K562 (cell line): ENCODE measurements around the gene GNG7. TPM values are rescaled to one million over a fixed set of nuclear protein-coding genes. Genes with fewer than 3 reads are reported as not detected.

ENCODE experiments used
- ATAC-seq: fragments of 200-7000 bp; cut with Tn5 transposase; 3 replicates; pipeline ENCODE4 v1.9.1; 2020; ENCODE audit warnings: moderate library complexity
- BruUV-seq: library from RNA; stranded (reverse); fragments of 400-500 nt; replicated peaks from 2 replicates; lab custom pipeline; 2021; lab: Mats Ljungman, UMichigan
- CTCF ChIA-PET: fragments of 300-600 bp; formaldehyde crosslinking; extraction: SDS; loops from one replicate; lab custom pipeline; 2021; ENCODE audit warnings: low intra/inter-chr PET ratio; lab: Yijun Ruan, JAX
- POLR2A ChIA-PET: fragments of 300-600, 350-650 bp; sonication (Branson Sonifier 250); formaldehyde crosslinking; extraction: SDS; loops from one replicate; lab custom pipeline; 2021; ENCODE audit warnings: antibody characterized with exemption, inconsistent platforms; lab: Yijun Ruan, JAX
- DNase-seq, 4 experiments: peaks; one replicate each; pipeline versions ENCODE4 v3.0.0 to v3.0.0-alpha.2; 2011 to 2018; ENCODE audit warnings: low spot score in 3 of 4, mixed read lengths in 3 of 4; ENCODE audit errors: extremely low read depth in 1 of 4
- FAIRE-seq: peaks from 2 replicates; lab custom pipeline; 2011; peaks lifted over from hg19 to GRCh38; lab: Jason Lieb, UNC
- H2AFZ ChIP-seq: 2 replicates; pipeline ENCODE4 v1.6.0; 2011; ENCODE audit warnings: low read depth, low read length, control low read depth, inconsistent platforms
- H3K27ac ChIP-seq: fragments of 200-600 bp; 3 replicates; pipeline ENCODE4 v1.8.0; 2011; ENCODE audit warnings: low read depth, mild to moderate bottlenecking, control low read depth, inconsistent platforms, low read length, moderate library complexity, mixed read lengths; ENCODE audit errors: extremely low read depth
- H3K27me3 ChIP-seq, 2 experiments: fragments of 300-600 bp in 1 of 2; 2 replicates in 1 of 2; 3 replicates in 1 of 2; pipeline versions ENCODE4 v1.6.0 to v1.8.0; 2011; ENCODE audit warnings: inconsistent platforms in 2 of 2, low read length in 2 of 2, mild to moderate bottlenecking in 1 of 2, mixed read lengths in 1 of 2, moderate library complexity in 1 of 2; ENCODE audit not compliant: control insufficient read depth in 2 of 2, insufficient read depth in 2 of 2
- H3K36me3 ChIP-seq: fragments of 300-600 bp; 3 replicates; pipeline ENCODE4 v1.8.0; 2011; ENCODE audit warnings: mild to moderate bottlenecking, low read length, inconsistent platforms; ENCODE audit not compliant: control insufficient read depth, insufficient read depth
- H3K4me1 ChIP-seq, 2 experiments: fragments of 200-600 bp in 1 of 2; replicated peaks in 1 of 2; 2 replicates in 1 of 2; 3 replicates in 1 of 2; pipeline versions ENCODE4 v1.5.1 to v1.8.0; 2011; ENCODE audit warnings: inconsistent platforms in 2 of 2, low read length in 2 of 2, mild to moderate bottlenecking in 1 of 2, mixed read lengths in 1 of 2, moderate library complexity in 1 of 2; ENCODE audit not compliant: control insufficient read depth in 2 of 2, insufficient read depth in 2 of 2
- H3K4me2 ChIP-seq: 2 replicates; pipeline ENCODE4 v1.6.1; 2011; ENCODE audit warnings: low read length, control low read depth, inconsistent platforms, mixed read lengths; ENCODE audit not compliant: insufficient read depth
- H3K4me3 ChIP-seq: fragments of 200-600 bp; sonication (generic), shearing (Covaris generic); 2 replicates; pipeline ENCODE4 v1.5.1; 2016; ENCODE audit warnings: control low read depth, inconsistent platforms
- H3K79me2 ChIP-seq: fragments of 200-600 bp; 3 replicates; pipeline ENCODE4 v1.8.0; 2011; ENCODE audit warnings: low read length, inconsistent platforms; ENCODE audit not compliant: control insufficient read depth, insufficient read depth
- H3K9ac ChIP-seq, 2 experiments: 2 replicates each; pipeline versions ENCODE4 v1.6.0 to v1.6.1; 2011; ENCODE audit warnings: low read depth in 2 of 2, low read length in 2 of 2, control low read depth in 1 of 2, inconsistent platforms in 1 of 2, mild to moderate bottlenecking in 1 of 2, mixed read lengths in 1 of 2; ENCODE audit not compliant: insufficient read depth in 1 of 2
- H3K9me1 ChIP-seq: one replicate; pipeline ENCODE4 v1.6.0; 2011; ENCODE audit warnings: inconsistent platforms, mild to moderate bottlenecking, low read length, moderate library complexity; ENCODE audit not compliant: control insufficient read depth, insufficient read depth
- H3K9me3 ChIP-seq: replicated peaks from 2 replicates; pipeline ENCODE4 v1.5.1; 2011; ENCODE audit warnings: low read depth, low read length, inconsistent platforms; ENCODE audit not compliant: control insufficient read depth, insufficient read depth
- H4K20me1 ChIP-seq: replicated peaks from 2 replicates; pipeline ENCODE4 v1.6.1; 2011; ENCODE audit warnings: low read length, inconsistent platforms, mixed read lengths; ENCODE audit not compliant: control insufficient read depth, insufficient read depth
- ADNP ChIP-seq: fragments of 200-800 bp; sonication (Bioruptor generic); IDR thresholded peaks from 2 replicates; pipeline ENCODE4 v1.6.1; 2016; ENCODE audit warnings: missing genetic modification characterization, missing compliant biosample characterization
- ATF1 ChIP-seq, 2 experiments: fragments of 450-650 bp in 1 of 2; IDR thresholded peaks; 2 replicates each; pipeline ENCODE4 v1.6.1; 2016; ENCODE audit warnings: missing compliant biosample characterization in 1 of 2, missing genetic modification characterization in 1 of 2
- ATF7 ChIP-seq: fragments of 450-650 bp; IDR thresholded peaks from 2 replicates; pipeline ENCODE4 v1.7.1; 2014; ENCODE audit warnings: mild to moderate bottlenecking, moderate library complexity
- BCOR ChIP-seq: fragments of 450-650 bp; IDR thresholded peaks from 2 replicates; pipeline ENCODE4 v1.6.1; 2016
- CCNT2 ChIP-seq: IDR thresholded peaks from 2 replicates; pipeline ENCODE4 v1.6.1; 2011; ENCODE audit warnings: borderline replicate concordance, low read depth, mild to moderate bottlenecking, moderate library complexity, mixed read lengths, low read length; ENCODE audit not compliant: insufficient read length; ENCODE audit errors: extremely low read depth
- HMGN3 ChIP-seq: IDR thresholded peaks from 2 replicates; pipeline ENCODE4 v1.6.1; 2011; ENCODE audit warnings: borderline replicate concordance, low read depth, mild to moderate bottlenecking, mixed read lengths, low read length; ENCODE audit not compliant: insufficient read length; ENCODE audit errors: extremely low read depth
- HNRNPLL ChIP-seq: fragments of 200-400 bp; formaldehyde crosslinking; IDR thresholded peaks from 2 replicates; pipeline ENCODE4 v1.6.1; 2017; ENCODE audit warnings: low read length, low read depth, mild to moderate bottlenecking; ENCODE audit not compliant: poor library complexity, severe bottlenecking
- IFI16 ChIP-seq: fragments of 250-450 bp; sonication (Bioruptor Pico); IDR thresholded peaks from 2 replicates; pipeline ENCODE4 v2.1.2; 2022; ENCODE audit warnings: mild to moderate bottlenecking, inconsistent platforms
- MEF2D ChIP-seq: conservative IDR thresholded peaks from 2 replicates; pipeline ENCODE4 v1.6.1; 2016; ENCODE audit warnings: low read depth, missing genetic modification characterization, missing compliant biosample characterization
- POLR2AphosphoS5 ChIP-seq: IDR thresholded peaks from 2 replicates; pipeline ENCODE4 v1.6.1; 2011; ENCODE audit warnings: mild to moderate bottlenecking, low read depth, low read length, moderate library complexity; ENCODE audit not compliant: control insufficient read depth, insufficient read depth
- RB1 ChIP-seq: fragments of 450-650 bp; IDR thresholded peaks from 2 replicates; pipeline ENCODE4 v1.6.1; 2017; ENCODE audit warnings: low read depth, mild to moderate bottlenecking
- RBM25 ChIP-seq: fragments of 200-400 bp; formaldehyde crosslinking; IDR thresholded peaks from 2 replicates; pipeline ENCODE4 v1.6.1; 2018; ENCODE audit warnings: low read length, low read depth, moderate library complexity; ENCODE audit not compliant: severe bottlenecking
- RBM39 ChIP-seq: fragments of 200-400 bp; formaldehyde crosslinking; optimal IDR thresholded peaks from 2 replicates; pipeline ENCODE3; 2018; ENCODE audit warnings: low read depth, low read length
- RCOR1 ChIP-seq, 2 experiments: IDR thresholded peaks; 2 replicates each; pipeline ENCODE4 v1.6.1; 2012; ENCODE audit warnings: low read depth in 2 of 2, low read length in 2 of 2, borderline replicate concordance in 1 of 2, improper control_type of control experiment in 1 of 2
- SMARCA5 ChIP-seq: fragments of 450-650 bp; IDR thresholded peaks from 2 replicates; pipeline ENCODE4 v1.6.1; 2016
- SNRNP70 ChIP-seq: fragments of 200-400 bp; formaldehyde crosslinking; optimal IDR thresholded peaks from 2 replicates; pipeline ENCODE3; 2017; ENCODE audit warnings: low read depth, low read length
- ZEB2 ChIP-seq: fragments of 450-650 bp; IDR thresholded peaks from 2 replicates; pipeline ENCODE4 v1.6.1; 2016
- ZFP36 ChIP-seq: fragments of 150-350 bp; IDR thresholded peaks from 2 replicates; pipeline ENCODE4 v1.6.1; 2018; ENCODE audit warnings: low read length, low read depth; ENCODE audit not compliant: partially characterized antibody
- ZFX ChIP-seq: sonication (generic); formaldehyde crosslinking; IDR thresholded peaks from 2 replicates; pipeline ENCODE4 v1.8.0; 2022; ENCODE audit warnings: mild to moderate bottlenecking, missing genetic modification reagents, moderate library complexity
- WGBS: fragments of 100-300 bp; shearing (Covaris generic); methylation state at CpG from one replicate; pipeline ENCODE4 v1.1.6; 2016; ENCODE audit warnings: low coverage, mixed read lengths; ENCODE audit not compliant: insufficient coverage; ENCODE audit errors: missing lambda C conversion rate; 5-methylcytosine and 5-hydroxymethylcytosine counted together
- in situ Hi-C: fragments of 300-500 bp; cut with MboI; formaldehyde crosslinking; loops from 4 replicates; pipeline ENCODE4 v1.15.0; 2018; ENCODE audit warnings: inconsistent platforms, mixed read lengths
- intact Hi-C: fragments of 100-400 bp; cut with micrococcal nuclease; formaldehyde crosslinking; loops from 2 replicates; pipeline ENCODE4 v1.14.2; 2022
- polyA plus RNA-seq, 8 experiments: library from polyadenylated mRNA; depleted of rRNA in 4 of 8; stranded (reverse) in 5 of 8; unstranded in 3 of 8; fragments of >200 nt; fragmentation: Nextera tagmentation in 2 of 8; fragmentation: Illumina TruSeq in 1 of 8; extraction: Ambion mirVana in 2 of 8; extraction: Trizol in 1 of 8; gene quantifications; 2 replicates each; pipeline versions ENCODE4 v1.2.1 to v1.2.3, GENCODE V29; 2011 to 2014; ENCODE audit warnings: inconsistent platforms in 1 of 8, missing spikeins in 1 of 8
- total RNA-seq, 7 experiments: library from RNA; depleted of rRNA in 6 of 7; stranded (reverse); fragments of >200 nt in 6 of 7; fragmentation: Illumina TruSeq in 2 of 7; extraction: Trizol in 2 of 7; gene quantifications; 2 replicates each; pipeline versions ENCODE4 v1.2.1 to v1.2.3, GENCODE V29; 2011 to 2021; ENCODE audit warnings: low replicate concordance in 1 of 7
- TF ChIP-seq, protein P1 (sequence below), 2 experiments: fragments of 250-450 bp in 1 of 2; fragments of 450-650 bp in 1 of 2; sonication (Bioruptor Pico) in 1 of 2; IDR thresholded peaks; 2 replicates each; pipeline versions ENCODE4 v1.6.1 to v1.8.0; 2016 to 2021; ENCODE audit warnings: mild to moderate bottlenecking in 2 of 2, moderate library complexity in 2 of 2, missing compliant biosample characterization in 1 of 2, missing genetic modification characterization in 1 of 2
- TF ChIP-seq, protein P2 (sequence below), 3 experiments: fragments of 200-800 bp in 1 of 3; sonication (Bioruptor generic) in 1 of 3; sonication (generic) in 1 of 3; formaldehyde crosslinking in 1 of 3; IDR thresholded peaks; 2 replicates each; pipeline versions ENCODE4 v1.6.1 to v1.8.0; 2016 to 2022; ENCODE audit warnings: mild to moderate bottlenecking in 2 of 3, missing compliant biosample characterization in 2 of 3, missing genetic modification characterization in 2 of 3, missing genetic modification reagents in 1 of 3

Gene GNG7
- total and polyA plus RNA-seq, 9 of the 15 experiments (the other 6 are each of a cell fraction or from before 2014, with no cell fraction given), result 0.01 to 0.20 (median 0.06) TPM; not detected in 1

GRCh38 chr19:2495130-2495641, 207.3 kb downstream of the GNG7 start:
- no peaks in the 10 kb centered on the region for H3K36me3 ChIP-seq
- peak overlapping the region; percentile 28 for H2AFZ ChIP-seq
- in situ Hi-C loops, result no loop called here
- H3K4me3 ChIP-seq, result peak overlapping the region; percentile 37
- no peaks in the 10 kb centered on the region for H3K9me3 ChIP-seq
- ChIA-PET CTCF (interaction anchor here (0.7 kb wide), 1 partner anchor 116 kb away, joined by 3 read pairs; no protein-coding TSS in a partner anchor), POLR2A (interaction anchor here (0.6 to 1.0 kb wide), 2 partner anchors 19 to 34 kb away, joined by 3 read pairs; no protein-coding TSS in a partner anchor)
- H3K27me3 ChIP-seq, result peaks cover 27 to 53% of the 10 kb centered on the region in 2 experiments
- FAIRE-seq (no peak), DNase-seq (no peak), ATAC-seq (peak; percentile 19; the same call in 1 of the 3 replicates)
- peak overlapping the region; percentile 78 for H3K4me2 ChIP-seq
- WGBS, result 38% methylated on average over 20 of the region's 26 CpGs
- H3K4me1 ChIP-seq, result peaks cover 5 to 28% of the 10 kb centered on the region in 2 experiments; a peak in 4 of 5 replicates
- H3K9ac ChIP-seq, result peak overlapping the region in 1 of 2 experiments; percentile 84; a peak in 2 of 4 replicates
- no TSS peak for BruUV-seq
- no peaks in the 10 kb centered on the region for H4K20me1 ChIP-seq
- intact Hi-C loops, result no loop called here
- H3K9me1 ChIP-seq, result no peaks in the 10 kb centered on the region
- H3K79me2 ChIP-seq, result no peaks in the 10 kb centered on the region
- no peak overlapping the region for H3K27ac ChIP-seq
- TF ChIP-seq, protein P1, sequence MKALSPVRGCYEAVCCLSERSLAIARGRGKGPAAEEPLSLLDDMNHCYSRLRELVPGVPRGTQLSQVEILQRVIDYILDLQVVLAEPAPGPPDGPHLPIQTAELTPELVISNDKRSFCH (CRISPR knock-in tag; IDR thresholded peaks at IDR 0.05), result no peak
- TF ChIP-seq, protein P1 (tag; IDR thresholded peaks at IDR 0.05), result 0 out of 2 replicates have a peak, but pooled peaks have one; percentile 37
- TF ChIP-seq ATF7, result peak; percentile 37; the same call in 1 of the 2 replicates
- no peak for TF ChIP-seq ATF1 (CRISPR knock-in tag; IDR thresholded peaks at IDR 0.05)
- peak; percentile 35; the same call in 1 of the 2 replicates for TF ChIP-seq ATF1 (tag; IDR thresholded peaks at IDR 0.05)
- peak; percentile 4 for TF ChIP-seq CCNT2
- TF ChIP-seq RB1, result 0 out of 2 replicates have a peak, but pooled peaks have one; percentile 5
- no peak for TF ChIP-seq POLR2AphosphoS5
- TF ChIP-seq MEF2D, result peak; percentile 75
- TF ChIP-seq HNRNPLL, result peak; percentile 3
- TF ChIP-seq, protein P2, sequence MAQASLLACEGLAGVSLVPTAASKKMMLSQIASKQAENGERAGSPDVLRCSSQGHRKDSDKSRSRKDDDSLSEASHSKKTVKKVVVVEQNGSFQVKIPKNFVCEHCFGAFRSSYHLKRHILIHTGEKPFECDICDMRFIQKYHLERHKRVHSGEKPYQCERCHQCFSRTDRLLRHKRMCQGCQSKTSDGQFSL (CRISPR knock-in tag; IDR thresholded peaks at IDR 0.05), result 0 out of 2 replicates have a peak, but pooled peaks have one; percentile 37
- TF ChIP-seq, protein P2 (tag; IDR thresholded peaks at IDR 0.05), result no peak
- peak; percentile 73 for TF ChIP-seq RBM25
- peak in 1 of 2 experiments; percentile 44; a peak in 1 of 4 replicates for TF ChIP-seq RCOR1 (IDR thresholded peaks at IDR 0.05; ENCODE audit: borderline replicate concordance in 1 of 2, low read depth in 2 of 2, low read length in 2 of 2)
- peak; percentile 11 for TF ChIP-seq HMGN3
- no peak for TF ChIP-seq ZEB2
- TF ChIP-seq ZFX (CRISPR knock-in tag), result 0 out of 2 replicates have a peak, but pooled peaks have one; percentile 17
- TF ChIP-seq SNRNP70, result no peak
- TF ChIP-seq ADNP (tag), result peak; percentile 81
- no peak for TF ChIP-seq IFI16 (CRISPR knock-in tag)
- TF ChIP-seq ZFP36, result peak; percentile 45
- TF ChIP-seq SMARCA5, result peak; percentile 58; the same call in 1 of the 2 replicates
- peak; percentile 85; the same call in 1 of the 2 replicates for TF ChIP-seq BCOR
- TF ChIP-seq RBM39, result no peak
